Stimulated activated naive CD8-positive, alpha-beta T cell treated with anti-CD3 and anti-CD28 coated beads, Interleukin-15, Interleukin-2, amounts not matched to agents 100 U/mL and 50 U/mL, for 24 hours (primary cell): Measurements from ENCODE around the gene TRIM65.
"Not testable (repeated sequence)": the region's sequence is repeated elsewhere in the genome, so short reads cannot be mapped to it uniquely, and the experiment has no call there.

Experiments
- ATAC-seq: fragments of 150-1000 bp; cut with Tn5 transposase; one replicate; pipeline ENCODE4 v1.10.0; 2021
- DNase-seq: peaks from one replicate; pipeline ENCODE4 v3.0.0; 2021

Gene TRIM65

DNA sequence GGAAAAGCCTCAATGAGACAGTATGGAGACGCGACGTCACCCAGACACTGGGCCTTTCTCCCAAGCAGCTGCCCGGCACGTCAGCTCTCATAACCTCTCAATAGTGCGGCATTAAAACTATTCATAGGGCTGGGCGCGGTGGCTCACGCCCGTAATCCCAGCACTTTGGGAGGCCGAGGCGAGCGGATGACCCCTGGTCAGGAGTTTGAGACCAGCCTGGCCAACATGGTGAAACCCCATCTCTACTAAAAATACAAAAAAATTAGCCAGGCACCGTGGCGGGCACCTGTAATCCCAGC, 45.1 kb downstream of the TRIM65 start:
- DNase-seq, ATAC-seq: not testable (repeated sequence)

DNA sequence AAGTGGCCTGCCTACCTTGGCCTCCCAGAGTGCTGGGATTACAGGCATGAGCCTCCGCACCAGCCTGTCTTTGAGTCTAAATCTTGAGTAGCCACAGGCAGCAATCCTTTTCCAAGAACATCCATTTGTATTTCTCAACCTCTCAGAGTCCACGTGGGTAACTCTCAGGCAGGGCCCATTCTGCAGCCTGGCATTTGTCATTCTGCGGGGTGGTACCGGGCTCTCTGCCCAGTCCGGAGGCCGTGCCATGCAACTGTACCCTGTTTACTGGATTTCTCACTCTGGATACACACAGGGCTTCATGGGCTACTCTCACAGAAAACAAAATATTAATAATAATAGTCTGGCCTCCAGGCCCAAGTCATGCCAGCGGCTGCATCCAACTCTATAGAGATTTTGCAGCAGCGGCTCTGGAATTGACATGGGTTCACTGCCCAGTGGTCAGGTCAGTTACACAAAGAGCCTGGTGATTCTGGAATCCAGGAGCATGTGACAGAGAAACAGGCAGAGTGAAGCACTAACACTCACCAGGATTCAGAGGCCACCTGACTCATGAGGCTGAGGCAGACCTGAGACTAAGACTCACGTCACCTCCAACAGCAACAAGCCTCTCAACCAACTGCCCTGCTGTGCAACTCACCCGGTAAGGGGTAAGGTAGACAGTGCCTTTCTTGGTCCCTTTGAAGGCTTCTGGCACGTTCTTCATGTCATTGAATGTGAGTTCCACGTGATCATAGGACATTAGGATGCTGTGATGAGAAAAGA, 45.6 kb downstream of the TRIM65 start:
- DNase-seq (no peak), ATAC-seq (no peak)

DNA sequence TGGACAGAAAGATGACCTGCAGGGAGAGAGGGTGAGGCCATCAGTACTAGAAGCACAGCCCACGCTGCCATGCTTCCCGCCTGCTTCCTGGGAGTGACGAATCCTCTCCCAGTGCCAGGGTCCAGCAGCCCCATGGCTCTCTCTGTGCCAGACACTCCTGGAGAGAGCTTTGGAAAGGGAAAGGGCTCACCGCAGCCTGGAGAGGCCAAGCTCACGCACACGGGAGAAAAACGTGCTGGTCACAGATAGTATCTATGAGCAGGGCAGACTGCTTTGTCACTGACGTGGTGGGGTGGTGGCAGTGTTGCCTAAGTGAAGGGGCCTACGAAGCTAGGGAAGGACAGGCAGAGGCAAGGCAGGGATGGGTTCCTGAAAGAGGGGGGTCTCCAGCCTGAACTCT, 47.0 kb downstream of the TRIM65 start:
- DNase-seq (no peak), ATAC-seq (no peak)

DNA sequence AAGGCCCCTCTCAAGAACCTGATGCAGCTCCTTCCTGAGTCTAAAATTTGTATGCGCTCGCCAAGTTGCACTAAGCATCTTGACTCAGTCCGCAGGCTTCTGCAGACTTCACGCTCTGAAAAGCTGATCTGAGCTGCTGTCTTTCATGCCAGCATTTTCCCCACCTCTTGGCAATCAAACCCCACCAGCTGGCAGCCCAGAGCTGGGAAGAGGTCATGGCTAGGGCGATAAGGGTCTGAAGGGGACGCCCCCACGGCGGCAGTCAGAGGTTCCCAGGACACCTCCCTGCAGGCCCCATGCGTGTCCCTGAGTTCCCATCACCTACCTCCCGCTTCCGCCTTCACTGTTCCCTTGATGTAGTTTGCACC, 47.5 kb downstream of the TRIM65 start:
- DNase-seq (no peak), ATAC-seq (no peak)

DNA sequence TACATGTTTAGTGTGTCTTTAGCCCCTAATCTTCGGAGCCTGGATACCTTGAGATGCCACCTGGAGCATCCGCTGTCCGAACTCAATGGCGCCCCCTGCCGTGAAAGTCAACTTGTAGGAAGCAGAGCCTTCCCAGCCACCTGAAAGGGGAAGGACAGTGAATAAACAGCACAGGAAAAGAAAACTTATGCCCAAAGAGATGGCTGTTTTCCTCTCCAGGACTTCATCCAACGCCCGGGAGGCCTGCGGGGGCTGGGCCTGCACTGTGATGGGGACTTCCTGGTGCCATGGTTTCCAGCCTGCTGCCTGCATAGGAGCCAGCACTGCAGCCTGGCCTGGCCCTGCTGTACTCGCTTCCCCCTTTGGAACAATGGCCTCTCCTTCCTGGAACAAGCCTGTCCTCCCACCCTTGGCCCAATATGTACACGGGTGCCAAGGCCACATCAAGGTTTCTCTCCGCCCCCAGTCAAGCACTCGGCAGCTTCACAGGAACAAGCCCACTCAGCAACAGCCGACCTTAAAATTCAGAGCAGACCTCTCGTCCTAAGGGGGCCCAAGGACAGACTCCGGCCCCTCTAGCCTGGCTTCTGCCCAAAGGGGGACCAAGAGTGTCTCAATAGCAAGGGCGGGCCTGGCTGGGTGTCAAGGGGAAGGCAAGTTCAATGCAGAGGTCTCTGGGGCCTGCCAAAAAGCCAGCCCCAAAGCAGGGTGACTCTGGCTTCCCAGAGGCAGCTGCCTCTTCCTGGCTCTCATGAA, 48.0 kb downstream of the TRIM65 start:
- no peak for ATAC-seq
- DNase-seq: peak; percentile 91

DNA sequence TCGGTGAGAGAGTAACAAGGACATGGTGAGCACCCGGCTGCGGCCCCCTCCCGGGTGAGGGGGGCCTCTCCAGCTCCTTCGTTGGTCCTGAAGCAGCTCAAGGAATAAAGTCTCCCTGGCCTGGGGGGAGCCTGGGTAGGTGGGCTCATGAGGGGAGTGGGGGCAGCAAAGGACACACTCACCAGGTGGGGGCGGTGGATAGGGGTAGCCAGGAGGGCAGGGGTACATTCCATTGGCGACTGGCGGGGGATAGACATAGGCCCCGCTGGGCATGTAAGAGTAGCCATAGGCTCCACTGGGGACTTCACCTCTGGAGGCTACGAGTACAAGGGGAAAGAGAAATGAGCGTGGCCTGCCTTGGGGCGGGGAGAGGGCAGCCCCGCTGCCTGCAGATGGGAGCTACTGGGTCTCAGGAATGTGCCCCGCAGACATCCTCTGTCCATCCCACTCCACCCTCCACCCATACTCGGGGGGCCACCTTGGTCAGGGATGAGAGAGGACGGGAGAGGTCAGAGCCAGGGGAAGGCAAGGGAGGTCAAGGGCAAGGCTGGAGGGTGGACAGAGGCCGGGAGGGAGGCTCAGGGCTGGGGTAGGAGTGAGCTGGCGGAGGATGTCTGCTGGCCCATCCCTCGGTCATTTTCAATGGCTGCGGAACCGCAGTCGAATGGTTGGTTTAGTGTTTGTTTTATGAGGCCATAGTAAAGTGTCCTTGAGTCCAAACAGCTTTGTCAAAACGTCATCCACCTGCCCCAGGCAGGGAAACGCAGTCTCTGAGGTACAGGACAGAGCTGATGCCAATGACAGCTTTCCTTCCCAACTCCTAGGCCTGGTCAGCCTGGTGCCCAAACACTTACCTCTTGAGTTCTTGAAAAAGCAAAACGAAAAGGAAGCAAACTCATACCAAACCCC, 48.9 kb downstream of the TRIM65 start:
- ATAC-seq (no peak), DNase-seq (no peak)

DNA sequence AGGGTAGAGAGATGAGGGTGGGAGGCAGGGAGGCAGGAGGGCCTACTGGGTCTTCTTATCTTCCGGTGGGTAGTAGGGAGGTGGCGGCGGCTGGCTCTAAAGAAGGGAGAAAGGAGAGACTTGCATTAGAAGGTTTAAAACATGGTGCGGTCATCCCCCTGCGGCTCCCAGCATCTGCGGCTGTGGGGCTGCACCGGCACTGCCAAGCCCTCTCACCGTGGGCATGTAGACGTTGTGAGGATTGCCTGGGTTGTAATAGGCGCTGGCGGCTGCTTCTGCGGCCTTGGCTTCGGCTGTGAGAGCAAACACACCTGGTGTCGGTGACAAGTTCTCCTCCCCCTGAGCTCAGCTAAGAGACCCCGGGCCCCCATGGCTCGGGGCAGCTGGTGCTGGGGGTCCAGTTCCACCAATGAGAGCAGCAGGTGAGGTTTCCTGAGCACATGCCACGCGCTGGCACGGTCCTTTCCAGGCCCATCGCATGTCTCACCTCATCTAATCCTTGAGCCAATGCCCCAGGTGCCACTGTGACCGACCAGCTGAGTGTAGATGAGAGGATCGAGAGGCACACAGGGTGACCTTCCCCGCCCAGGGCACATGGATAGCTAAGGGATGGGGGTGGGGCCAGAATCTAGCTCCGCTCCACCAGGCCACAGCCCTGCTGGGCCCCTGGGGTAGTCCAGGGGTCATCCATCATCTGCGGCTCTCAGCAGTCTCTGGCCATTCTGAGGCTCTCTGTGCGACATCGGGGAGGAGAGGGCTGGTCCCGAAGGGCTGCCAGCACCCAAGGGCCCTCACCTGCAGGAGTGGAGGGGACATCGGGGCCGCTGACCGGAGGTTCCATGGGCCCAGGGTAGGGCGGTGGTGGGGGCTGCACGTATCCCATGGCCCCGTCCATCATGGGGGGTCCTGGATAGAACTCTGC, 49.8 kb downstream of the TRIM65 start:
- no peak for ATAC-seq

DNA sequence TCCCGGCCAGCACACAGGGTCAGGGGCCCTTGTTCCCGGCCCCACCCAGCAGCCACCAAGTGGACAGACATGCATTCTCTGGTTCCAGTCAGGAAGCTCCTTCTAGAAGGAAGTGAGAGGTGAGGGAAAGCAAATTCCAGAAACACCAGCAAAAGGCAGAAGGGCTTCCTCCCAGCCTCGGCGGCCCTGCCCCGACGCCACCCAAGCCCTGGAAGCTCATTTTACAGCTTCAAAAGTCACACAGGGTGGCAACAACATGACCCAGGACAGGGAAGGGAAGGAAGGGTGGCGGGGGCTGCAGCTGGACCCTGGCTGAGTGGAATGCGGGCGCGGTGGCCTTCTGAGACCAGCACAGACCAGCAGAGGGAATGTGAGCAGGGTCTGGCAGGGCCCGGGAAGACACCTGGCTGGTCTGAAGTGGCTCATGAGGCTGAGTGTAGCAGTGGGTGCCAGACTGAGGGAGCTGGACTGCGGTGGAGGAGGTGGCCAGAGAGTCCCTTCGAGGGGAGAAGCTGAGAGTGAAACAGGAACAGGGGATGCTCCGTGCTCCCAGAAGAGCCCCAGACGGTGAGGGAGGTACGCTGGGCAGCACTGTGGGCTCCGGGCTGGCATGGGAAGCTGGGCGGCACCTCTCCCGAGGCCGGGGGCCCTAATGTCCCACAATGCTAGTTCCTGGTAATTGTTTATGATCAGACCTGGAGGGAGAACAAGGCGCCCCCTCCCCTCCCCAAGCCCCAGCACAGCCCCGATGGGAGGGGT, 50.6 kb downstream of the TRIM65 start:
- DNase-seq (no peak), ATAC-seq (no peak)

More for the DNA sequence above, 49.8 kb downstream of the TRIM65 start:
- no peak for DNase-seq

DNA sequence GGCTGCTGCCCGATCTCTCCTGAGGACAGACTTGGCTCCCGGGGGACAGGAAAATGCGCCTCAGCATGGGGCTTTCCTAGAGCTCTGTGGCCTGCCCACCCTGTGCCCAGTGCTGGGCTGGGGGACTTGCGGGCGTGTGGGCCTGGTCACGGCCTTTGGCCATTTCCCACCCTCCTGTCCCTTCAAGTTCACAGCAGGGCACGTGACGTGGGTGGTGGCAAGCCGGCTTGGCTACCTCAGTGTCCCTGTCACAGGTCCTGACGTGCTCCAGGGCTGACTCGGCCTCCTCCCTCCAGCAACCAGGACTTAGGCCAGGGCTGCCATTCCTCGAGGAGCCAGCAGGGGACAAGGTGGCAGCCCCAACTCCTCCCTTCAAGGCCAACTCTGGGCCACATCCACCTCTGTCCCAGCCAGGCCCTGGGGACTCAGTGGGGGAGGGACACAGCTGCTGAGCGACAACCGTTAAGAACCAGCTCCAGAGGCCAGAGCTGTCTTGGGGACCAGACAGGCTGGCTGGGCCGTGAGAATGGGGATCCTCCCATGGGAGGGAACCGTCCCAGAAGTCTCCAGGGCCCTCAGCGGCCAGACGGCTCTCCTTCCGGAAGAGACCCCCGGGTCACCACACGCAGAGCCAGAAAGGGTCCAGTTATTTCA, 51.6 kb downstream of the TRIM65 start:
- peak; percentile 72 for ATAC-seq
- DNase-seq: peak; percentile 84

DNA sequence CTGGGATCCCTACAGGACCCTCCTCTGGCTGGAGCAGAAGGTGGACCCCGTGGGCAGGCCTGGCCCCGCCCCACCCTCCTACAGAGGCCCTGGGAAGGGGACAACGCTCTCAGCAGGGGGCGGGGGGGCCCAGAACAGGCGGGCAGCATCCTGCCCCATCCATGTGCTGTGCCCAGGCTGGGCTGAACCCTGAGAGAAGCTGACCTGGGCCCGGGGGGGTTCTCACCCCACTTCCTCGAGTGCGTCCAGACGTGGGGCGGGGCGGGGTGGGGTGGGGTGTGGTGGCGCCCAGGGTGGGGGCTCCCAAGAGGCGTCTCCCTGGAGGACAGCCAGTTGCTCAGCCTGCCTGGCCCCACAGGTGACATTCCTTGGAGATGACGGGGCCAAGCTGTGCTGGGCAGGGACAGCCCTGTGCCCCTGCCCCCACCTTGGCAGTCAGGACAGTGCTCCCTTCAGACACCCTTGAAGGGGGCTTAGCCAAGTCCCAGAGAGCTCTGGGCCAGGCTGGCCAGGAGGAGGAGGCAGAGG, 52.2 kb downstream of the TRIM65 start:
- ATAC-seq (peak; percentile 22), DNase-seq (no peak)

DNA sequence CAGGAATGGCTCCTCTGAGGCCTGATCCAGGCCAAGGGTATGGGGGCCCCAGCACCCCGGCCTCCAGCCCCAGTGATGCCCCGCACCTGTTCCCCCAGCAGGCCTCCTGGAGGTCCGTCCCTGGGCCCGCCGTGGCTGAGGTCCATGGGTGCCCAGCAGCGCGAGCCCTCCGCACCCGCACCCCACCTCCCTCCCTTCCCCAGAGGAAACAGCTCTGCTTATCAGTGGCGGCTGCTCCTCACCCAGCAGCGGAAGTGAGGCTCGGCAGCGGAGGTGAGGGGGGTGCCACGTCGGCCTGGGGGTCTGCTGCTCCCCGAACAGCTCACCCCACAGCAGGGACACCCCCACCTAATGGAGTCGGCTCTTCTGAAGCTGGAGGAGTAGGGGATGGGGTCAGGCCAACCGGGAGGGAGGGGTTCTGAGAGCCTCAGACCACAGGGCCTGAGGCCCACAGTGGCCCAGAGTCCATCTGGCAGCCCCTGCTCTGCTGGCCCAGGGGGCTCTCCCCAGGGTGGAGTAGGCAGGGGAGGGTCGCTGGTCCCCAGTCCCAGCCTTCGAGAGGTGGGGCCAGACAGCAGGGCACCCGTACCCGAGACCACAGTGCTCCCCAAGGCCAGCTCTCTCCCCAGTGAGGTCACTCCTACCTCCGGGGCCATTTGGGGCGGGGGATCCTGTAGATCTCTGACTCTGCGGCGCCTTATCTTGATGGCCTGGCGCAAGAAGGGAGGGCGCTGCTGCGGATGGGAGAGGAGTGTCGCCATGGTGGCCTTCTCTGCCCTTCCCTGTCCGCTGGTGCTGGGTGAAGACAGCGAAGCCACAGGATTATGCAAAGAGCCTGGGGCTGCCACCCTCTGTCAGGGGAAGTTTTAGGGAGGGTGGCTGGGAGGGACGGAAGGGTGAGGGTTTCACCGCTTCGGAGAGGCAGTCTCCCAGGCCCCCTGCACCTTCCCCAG, 52.9 kb downstream of the TRIM65 start, which contains the start of gene UNC13D:
Gene UNC13D, minus strand, starts transcription at position 828 of the 953 bp plus-strand sequence. Its CDS starts 67 bp downstream, at position 761.
- DNase-seq (peak; percentile 72), ATAC-seq (peak; percentile 39)

DNA sequence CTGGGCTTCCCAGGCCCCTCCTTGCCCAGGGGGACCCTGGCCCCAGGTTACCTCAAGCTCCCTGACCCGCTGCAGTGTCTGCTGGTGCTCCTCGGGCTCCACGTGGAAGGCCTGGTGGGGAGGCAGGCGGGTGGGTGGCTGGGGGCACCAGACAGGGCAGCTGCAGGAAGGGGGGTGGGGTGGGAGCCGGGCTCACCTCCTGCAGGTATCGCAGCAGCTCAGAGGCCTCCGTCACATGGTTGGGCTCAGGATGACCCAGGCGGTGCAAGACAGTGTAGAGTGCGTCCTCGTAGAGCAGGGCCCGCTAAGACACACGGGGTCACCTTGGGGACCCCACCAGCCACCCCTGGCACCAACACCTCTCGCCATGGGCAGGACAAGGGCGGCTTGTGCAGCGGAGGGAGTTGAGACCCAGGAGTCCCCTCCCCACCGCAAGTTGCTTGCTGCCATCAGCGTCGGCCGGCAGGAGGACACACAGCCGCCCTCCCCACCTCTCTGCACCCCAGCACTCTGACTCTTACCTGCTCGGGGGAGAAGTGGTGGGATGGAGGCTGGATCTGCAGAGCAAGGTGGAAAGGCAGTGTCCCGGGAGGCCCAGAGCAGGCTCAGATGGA, 53.7 kb downstream of the TRIM65 start:
- ATAC-seq: no peak
- peak; percentile 41 for DNase-seq

DNA sequence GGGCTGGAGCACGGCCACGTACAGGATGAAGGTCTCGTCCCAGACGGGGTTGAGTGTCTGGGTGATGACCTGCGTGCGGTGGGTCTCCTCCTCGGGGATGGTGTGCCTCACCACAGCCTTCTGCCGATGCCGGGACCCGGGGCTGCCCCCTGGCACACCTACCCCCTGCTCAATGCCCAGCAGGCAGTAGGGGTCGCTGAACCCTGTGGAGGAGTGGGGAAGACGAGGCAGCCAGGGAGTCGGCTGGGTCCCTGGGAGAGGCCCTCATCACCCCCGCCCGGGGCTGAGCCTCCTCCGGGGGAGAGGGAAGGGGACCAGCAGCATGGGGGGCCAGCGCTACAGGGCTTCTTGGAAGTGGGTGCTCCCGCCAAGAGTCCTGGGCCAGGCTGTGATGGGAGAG, 54.3 kb downstream of the TRIM65 start:
- ATAC-seq (no peak), DNase-seq (no peak)

DNA sequence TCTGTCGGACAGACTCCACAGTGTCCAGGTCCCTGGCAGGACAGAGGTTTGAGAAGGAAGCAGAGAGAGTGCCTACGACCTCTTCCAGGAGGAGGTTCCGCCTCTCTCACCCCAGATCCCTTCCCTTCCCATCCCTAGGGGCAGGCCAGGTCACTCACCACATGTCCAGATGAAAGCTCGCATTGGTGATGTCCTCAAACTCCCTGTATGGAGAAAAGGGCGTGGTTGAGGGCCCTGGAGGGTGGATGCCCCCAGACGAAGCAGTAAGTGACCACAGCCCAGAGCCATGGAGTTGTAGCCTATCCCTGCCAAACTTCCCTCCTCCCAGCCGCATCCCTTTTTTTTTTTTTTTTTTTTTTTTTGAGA, 56.0 kb downstream of the TRIM65 start:
- DNase-seq (no peak), ATAC-seq (no peak)

DNA sequence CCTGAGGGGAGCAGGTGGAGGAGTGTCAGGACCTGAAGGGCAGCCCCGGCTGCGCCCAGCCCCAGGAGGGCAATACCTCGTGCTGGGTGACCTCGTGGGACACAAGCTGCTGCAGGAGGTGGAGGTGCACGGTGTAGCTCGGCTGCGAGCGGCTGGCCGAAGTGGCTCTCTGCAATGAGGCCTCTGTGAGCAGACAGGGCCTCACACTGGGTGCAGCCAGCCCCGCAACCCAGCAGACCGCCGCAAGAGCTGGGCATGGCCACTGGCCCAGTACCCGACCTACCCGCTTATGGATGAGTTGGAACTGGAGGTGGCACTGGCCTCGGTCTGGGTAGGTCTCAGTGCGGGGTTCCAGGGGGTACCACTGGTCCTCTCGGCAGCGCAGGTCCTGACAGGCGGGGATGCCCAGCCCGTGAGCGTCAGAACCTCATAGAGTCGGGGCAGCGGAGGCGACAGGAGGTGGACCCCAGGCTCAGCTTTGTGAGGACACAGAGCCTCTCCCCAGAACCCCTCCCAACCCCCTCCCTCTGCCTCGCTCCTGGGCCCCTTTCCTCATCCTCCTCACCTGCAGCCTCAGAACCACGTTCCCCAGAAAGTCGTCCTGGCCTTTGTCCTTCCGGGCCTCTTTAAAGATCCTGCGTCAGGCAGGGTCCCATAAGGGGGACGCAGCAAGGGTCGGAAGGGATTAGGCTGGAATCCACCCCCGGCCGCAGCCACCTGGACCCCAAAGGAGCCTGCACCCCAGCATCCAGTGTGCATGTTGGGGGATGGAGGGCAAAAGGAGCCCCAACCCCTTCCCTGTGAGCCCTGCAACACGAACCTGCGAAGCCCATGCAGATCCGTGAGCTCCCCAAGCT, 56.6 kb downstream of the TRIM65 start:
- ATAC-seq: no peak
- DNase-seq: no peak
